KBM-7 (cell line): ENCODE results near the gene APC2.

Experiments
- DNase-seq: peaks from one replicate; pipeline ENCODE4 v3.0.0-alpha.2; 2015
- in situ Hi-C: fragments of 300-500 bp; cut with MboI; formaldehyde crosslinking; loops from 2 replicates; pipeline ENCODE4 v1.14.3; 2020; ENCODE audit warnings: low sequenced_read_pairs, low pct_unique_long_range_greater_than_20kb, mixed read lengths

APC2 gene

DNA sequence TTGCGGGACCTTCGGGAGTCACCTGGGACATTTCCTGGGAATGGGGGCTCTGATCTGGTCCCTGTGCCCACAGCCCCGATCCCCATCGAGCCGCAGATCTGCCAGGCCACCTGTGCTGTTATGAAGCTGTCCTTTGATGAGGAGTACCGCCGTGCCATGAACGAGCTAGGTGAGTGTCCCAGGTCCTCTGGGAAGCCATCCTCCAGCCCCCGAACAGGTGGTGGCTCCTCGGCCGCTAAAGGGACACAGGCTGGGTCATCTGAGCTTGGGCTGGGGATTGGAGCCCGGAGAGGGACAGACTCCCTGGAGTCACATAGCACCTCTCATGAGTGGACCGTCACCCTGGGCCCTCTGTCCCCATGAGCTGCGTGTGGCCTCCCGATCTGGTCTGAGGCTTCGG, 8.0 kb downstream of the APC2 start:
- in situ Hi-C loops: no loop called here
- no peak for DNase-seq

DNA sequence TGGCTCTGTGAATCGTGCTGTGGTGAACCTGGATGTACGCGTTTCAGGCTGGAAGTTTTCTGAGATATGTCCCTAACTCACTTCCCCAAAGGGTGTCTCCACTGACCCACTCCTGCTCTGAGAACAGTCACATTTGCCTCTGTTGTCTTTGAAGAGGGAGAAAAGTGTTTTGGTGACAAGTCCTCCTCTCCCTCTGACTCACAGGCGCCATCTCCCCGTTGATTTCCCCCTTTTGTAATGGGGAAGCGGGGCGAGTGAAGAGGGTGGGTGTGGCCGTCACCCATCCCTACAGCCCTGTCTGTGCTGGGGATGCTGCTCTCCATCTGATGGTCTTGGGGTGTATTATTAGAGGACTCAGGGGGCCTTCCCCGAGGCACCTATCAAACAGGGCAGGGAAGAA, 9.6 kb downstream of the APC2 start:
- no peak for DNase-seq
- in situ Hi-C loops: no loop called here

DNA sequence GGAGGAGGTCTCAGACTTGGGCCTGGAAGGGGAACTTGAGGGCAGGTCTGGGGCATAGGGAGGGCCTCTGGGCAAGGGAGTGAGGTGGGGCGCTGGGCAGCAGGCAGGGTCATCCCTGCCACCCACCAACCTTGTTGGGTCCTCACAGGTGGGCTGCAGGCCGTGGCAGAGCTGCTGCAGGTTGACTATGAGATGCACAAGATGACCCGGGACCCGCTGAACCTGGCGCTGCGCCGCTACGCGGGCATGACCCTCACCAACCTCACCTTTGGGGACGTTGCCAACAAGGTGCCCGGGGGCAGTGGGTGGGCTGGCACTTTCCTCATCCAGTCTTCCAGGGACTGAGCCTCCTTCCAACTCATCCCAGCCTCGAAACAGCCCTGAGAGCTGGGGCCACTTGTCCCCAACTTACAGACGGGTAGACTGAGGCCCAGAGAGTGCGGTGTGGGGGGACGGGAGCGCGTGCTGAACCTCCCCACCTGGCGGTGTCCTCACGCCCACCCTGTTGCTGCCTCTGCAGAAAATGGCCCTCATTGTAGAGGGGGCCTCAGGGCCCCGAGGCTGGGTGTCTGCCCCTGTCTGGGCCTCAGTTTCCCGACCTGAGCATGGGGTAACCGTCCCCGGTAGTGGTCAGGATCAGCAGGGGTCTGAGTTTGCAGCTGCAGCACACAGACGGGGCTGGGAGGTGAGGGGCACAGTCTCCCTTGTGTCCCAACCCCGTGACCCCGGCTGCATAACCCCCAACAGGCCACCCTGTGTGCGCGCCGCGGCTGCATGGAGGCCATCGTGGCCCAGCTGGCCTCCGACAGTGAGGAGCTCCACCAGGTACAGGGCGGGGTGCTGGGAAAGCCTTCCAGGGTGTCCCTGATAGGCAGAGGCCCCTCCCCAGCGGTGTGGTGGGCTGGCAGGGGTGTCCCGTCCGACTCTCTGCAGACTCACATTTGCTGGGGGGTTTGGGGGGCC, 10.4 kb downstream of the APC2 start:
- in situ Hi-C loops: no loop called here
- DNase-seq: no peak

GRCh38 chr19:1461862-1462261, 11.9 kb downstream of the APC2 start:
- in situ Hi-C loops: no loop called here
- no peak for DNase-seq

GRCh38 chr19:1465191-1466016, 15.5 kb downstream of the APC2 start:
- DNase-seq: no peak
- in situ Hi-C loops: no loop called here

GRCh38 chr19:1466018-1466460, 16.1 kb downstream of the APC2 start:
- in situ Hi-C loops: no loop called here
- DNase-seq: no peak

GRCh38 chr19:1466461-1467214, 16.7 kb downstream of the APC2 start:
- DNase-seq: no peak

DNA sequence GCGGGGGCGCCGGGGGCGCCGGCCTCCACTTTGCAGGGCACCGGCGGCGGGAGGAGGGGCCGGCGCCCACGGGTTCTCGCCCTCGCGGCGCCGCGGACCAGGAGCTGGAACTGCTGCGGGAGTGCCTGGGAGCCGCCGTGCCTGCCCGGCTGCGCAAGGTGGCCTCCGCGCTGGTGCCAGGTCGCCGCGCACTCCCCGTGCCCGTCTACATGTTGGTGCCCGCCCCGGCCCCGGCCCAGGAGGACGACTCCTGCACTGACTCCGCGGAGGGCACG, 17.2 kb downstream of the APC2 start:
- in situ Hi-C loops: no loop called here
- no peak for DNase-seq

More at GRCh38 chr19:1466461-1467214, 16.7 kb downstream of the APC2 start:
- in situ Hi-C loops: no loop called here

- DNase-seq: no peak
- in situ Hi-C loops: no loop called here
Observed at GRCh38 chr19:1467490-1468273, 17.8 kb downstream of the APC2 start.

GRCh38 chr19:1468274-1468820, 18.4 kb downstream of the APC2 start:
- in situ Hi-C loops: no loop called here
- DNase-seq: no peak

- in situ Hi-C loops: no loop called here
- no peak for DNase-seq
Observed at GRCh38 chr19:1468821-1469254, 18.9 kb downstream of the APC2 start.

GRCh38 chr19:1469255-1470054, 19.5 kb downstream of the APC2 start:
- in situ Hi-C loops: no loop called here
- no peak for DNase-seq

- in situ Hi-C loops: no loop called here
- DNase-seq: no peak
Observed at GRCh38 chr19:1470055-1470304, 20.1 kb downstream of the APC2 start.

DNA sequence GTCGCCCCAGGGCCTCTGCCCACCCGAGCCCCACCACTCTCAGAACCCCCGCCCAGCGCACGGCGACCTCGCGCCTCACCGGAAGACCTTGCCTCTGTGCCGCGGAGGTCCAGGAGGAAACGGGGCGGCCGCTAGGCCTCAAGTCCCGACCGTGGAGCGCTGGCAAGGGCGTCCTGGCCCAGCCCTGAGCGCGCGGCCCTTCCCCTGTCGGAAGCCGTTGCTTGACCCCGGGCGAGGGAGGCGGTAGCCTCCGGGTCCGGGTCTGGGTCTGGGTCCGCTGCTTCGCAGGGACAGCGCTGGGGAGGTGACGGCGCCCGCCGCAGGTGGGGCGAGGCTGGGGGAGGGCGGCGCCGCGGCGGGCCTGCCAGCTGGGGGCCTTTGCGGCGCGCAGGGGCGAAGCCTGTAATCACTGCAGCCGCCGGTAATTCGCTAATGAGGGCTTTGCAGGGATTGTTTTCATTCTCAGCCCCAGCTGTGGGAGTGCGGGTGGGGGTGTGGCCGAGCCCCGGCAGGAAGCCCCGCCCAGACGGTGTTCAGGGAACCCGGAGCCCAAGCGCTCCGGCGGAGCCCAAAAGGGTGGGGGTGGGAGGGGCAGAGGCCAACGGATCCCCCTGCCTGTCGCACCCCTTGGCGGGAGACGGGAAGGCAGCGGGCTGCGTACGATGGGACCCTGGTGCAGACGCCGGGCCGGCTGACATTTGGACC, 20.5 kb downstream of the APC2 start:
- in situ Hi-C loops: no loop called here
- DNase-seq: peak; percentile 48

DNA sequence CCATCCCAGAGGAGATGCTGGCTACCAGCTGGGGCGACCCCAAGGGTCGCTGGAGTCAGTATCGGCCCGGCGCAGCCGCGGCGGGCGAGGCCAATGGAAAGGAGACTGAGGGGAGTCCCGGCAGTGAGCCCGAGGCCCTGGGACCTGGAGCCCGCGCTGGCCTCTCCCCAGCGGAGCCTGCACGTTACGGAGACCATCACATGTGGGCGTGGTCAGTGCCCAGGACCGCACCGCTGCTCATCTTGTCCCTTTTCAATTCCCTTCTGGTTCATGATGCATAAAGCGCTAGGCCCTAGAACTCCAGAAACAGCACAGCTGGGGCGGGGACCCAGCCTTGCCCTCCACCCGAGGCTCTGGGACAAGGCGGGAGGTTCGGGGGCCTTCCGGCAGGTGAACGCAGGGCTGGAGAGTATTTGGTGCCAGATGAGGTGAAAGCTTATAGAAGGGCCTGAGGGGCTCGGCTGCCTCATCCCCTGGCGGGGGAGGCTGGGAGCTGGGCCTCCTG, 21.1 kb downstream of the APC2 start:
- in situ Hi-C loops: no loop called here
- DNase-seq: no peak

- in situ Hi-C loops: no loop called here
- peak; percentile 36 for DNase-seq
Observed at GRCh38 chr19:1471515-1472160, 21.7 kb downstream of the APC2 start.
